Hair follicular keratinocyte (primary cell): ENCODE results near the gene GSX1. TPM values are rescaled to one million over a fixed set of nuclear protein-coding genes. Genes with fewer than 3 reads are reported as not detected.

ENCODE experiments used
- total RNA-seq: library from RNA; depleted of rRNA; stranded (reverse); fragments of >200 nt; gene quantifications from 2 replicates; pipeline ENCODE4 v1.2.3, GENCODE V29; 2015

GSX1 gene
- total RNA-seq, result not detected in 2 replicates

GRCh38 chr13:27792393-27793218 is at the start of gene GSX1:
Gene GSX1 (plus strand): TSS chr13:27792483. CDS start chr13:27792691, 208 bp downstream.

Other genes with a start within 250 kb of the GSX1 start
- 9.4 and 11.8 TPM in 2 replicates for gene LNX2, start 172.0 kb upstream of the GSX1 start, total RNA-seq
- gene POLR1D, start 170.6 kb upstream of the GSX1 start, total RNA-seq, result 180 and 212 TPM in 2 replicates
- gene PDX1, start 127.5 kb downstream of the GSX1 start, total RNA-seq, result not detected in 2 replicates
- gene CDX2, start 176.8 kb downstream of the GSX1 start, total RNA-seq, result not detected in 2 replicates
- not detected in 2 replicates for gene URAD, start 196.2 kb downstream of the GSX1 start, total RNA-seq